Measurements from ENCODE around the gene SSBP1. TPM values are rescaled to one million over a fixed set of nuclear protein-coding genes. Genes with fewer than 3 reads are reported as not detected.
"Not testable (repeated sequence)": the region's sequence is repeated elsewhere in the genome, so short reads cannot be mapped to it uniquely, and the experiment has no call there.

The SSBP1 gene
- total RNA-seq, 1 donor from 2014 or later: 89.1 TPM

DNA sequence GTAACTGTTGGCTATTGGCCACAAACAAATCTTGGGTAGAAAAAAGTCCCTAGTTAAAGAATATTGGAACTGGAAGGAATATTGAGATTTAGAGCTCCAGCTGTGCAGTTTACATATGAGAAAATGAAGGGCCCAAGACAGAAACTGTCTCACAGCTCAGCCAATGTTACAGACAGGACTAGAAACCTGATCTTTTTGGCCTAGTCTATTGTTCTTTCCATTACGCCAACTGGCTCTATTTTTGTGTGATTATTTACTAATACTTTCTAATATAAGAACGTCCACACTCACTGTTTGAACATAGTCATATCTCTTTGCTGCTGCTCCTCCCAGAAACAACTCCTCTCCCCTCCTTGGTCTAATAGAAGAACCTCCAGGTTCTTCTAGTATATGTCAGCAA, 28.8 kb upstream of the SSBP1 start:
- DNase-seq (ENCODE audit: low spot score): no peak

- no peak for DNase-seq (ENCODE audit: low spot score)
Observed at GRCh38 chr7:141709749-141710148, 28.4 kb upstream of the SSBP1 start.

DNA sequence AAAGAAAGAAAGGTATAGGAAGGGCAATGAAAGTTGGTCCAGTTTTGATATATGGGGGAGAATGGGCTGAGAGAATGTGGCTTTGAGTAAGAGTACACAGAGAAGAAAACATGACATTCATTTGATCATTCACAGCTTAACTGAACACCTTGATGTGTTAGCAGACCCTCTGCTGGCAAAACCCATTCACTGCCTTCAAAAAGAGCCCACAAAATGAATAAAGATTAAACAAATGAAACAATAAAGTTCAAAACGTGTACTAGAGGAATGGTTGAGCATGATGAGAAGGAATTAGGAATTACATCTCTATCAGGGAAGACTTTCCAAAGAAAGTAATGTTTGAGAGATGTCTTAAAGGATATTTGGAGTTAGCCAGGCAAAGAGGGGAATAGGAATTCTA, 27.9 kb upstream of the SSBP1 start:
- DNase-seq (ENCODE audit: low spot score): no peak

- DNase-seq (ENCODE audit: low spot score): no peak
Observed at GRCh38 chr7:141712603-141713255, 25.4 kb upstream of the SSBP1 start.

DNA sequence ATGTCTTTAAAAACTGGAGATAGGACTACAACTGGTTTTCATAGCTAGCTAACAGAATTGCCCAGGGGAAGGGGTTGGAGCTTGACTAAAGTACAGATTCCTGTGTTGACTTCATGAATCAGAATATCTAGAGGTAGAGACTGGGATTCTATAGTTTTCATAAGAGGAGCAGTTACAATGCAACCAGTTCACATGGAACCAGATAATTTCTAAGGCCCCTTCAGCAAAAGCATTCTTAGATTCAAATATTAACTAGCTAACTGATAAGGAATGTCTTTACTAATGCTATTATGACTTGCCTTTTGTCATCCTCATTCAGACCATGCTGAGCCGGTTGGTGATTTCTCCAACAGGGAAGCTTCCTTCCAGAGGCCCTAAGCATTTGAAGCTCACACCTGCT, 24.3 kb upstream of the SSBP1 start:
- DNase-seq (ENCODE audit: low spot score): no peak

DNA sequence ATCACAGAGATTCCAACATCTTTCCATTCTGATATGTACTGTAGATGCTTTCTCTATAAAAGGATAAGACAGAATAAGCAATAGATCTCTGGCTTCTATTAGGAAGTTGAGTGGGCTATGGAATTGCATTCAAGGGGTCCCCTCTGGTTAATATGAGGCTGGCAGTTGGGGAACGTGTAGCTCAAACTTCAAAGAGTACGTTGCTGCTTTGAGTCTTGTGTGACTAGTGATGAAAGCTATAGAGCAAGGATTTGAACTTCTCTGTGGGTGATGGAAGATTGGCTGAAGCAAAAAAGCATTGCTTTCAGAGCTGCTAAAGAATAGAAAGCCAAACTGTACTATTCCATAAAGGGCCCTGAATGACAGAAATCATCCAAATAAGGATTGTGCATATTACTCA, 23.6 kb upstream of the SSBP1 start:
- DNase-seq (ENCODE audit: low spot score): no peak

DNA sequence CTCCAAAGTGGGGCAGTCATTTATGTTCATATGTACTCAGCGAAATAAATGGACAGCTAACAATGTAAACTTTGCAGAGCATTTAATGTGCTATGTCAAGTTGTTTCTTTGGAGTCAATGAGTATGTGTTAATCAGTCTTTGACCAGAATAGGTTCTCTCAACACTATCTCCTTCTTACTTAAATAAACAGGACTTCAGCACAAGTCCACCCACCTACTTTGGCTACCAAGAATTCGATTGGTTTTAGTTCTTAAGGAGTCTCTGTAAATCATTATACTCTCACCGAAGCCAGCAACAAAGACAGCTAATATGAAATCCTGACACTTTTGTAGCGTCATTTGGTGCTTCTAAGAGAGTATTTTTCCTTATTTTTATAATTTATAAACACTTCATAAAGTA, 23.1 kb upstream of the SSBP1 start:
- DNase-seq (ENCODE audit: low spot score): no peak

- DNase-seq (ENCODE audit: low spot score): no peak
Observed at GRCh38 chr7:141715794-141716689, 22.1 kb upstream of the SSBP1 start.

- no peak for DNase-seq (ENCODE audit: low spot score)
Observed at GRCh38 chr7:141717450-141717849, 20.7 kb upstream of the SSBP1 start.

GRCh38 chr7:141722529-141722928, 15.6 kb upstream of the SSBP1 start:
- DNase-seq (ENCODE audit: low spot score): no peak

DNA sequence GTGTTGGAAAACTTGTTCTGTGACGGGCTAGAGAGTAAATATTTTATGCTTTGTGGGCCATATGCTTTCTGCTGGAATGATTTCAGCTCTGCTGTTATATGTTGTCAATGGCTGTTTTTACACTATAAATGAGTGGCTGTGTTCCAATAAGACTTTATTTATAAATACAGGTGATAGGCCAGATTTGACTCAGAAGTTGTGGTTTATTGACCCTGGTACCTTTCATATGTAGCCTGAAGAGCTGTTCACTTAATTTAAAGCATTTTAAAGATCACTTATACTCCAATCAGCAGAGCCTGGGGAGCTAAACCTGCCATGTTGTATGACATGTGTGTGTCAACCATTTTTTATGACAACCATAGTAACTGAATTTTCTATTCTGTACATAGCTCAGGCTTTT, 9.1 kb upstream of the SSBP1 start:
- no peak for DNase-seq (ENCODE audit: low spot score)

DNA sequence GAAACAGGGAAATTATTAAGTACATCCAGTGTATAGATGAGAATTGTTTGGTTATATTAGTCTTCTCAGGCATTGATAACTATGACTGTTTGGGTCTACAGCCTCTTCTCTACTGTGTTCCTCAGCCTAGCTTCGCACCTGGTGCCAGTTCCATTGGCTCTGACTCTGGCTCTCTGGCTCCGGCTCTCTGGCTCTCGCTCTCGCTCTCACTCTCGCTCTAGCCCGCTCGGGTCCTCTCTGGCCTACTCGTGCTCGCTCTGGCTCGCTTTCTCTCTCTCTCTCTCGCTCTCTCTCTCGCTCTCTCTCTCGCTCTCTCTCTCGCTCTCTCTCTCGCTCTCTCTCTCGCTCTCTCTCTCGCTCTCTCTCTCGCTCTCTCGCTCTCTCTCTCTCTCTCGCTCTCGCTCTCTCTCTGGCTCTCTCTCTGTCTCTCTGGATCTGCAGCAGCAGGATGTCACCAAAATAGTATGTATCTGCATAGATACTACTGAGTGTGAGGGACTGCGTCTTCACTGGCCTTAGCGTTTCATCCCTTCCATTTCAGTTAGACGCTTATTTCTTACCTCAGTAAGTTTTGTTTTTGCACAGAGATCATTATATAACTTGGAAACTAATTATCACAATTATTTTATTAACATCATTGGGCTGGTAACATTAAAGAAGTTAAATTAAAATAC, 6.5 kb upstream of the SSBP1 start:
- no peak for DNase-seq (ENCODE audit: low spot score)

DNA sequence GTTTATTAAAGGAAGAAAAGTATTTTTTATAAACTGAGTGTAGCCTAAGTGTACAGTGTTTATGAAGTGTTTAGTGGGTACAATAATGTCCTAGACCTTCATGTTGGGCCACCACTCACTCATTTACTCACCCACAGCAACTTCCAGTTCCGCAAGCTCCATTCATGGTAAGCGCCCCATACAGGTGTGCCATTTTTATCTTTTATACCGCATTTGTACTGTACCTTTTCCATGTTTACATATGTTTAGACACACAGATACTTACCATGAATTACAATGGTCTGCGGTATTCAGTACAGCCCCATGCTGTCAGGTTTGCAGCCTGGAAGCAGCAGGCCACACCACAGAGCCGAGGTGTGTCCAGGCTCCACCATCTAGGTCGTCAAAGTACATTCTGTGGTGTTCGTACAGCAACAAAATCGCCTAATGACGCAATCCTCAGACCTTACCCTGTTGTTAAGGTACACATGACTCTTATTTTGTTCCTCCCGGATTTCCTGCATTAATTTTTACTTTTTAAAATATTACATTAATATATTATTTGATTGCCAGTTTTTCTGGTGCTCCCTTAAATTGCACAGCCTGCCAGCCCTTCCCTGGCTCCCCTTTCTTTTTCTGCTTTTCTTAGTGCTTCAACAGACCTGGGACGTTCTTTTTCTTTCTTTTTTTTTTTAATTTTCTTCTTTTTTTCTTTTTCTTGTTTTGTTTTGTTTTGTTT, 881 bp upstream of the SSBP1 start:
- DNase-seq (ENCODE audit: low spot score): no peak

- DNase-seq (ENCODE audit: low spot score): no peak
Observed at GRCh38 chr7:141738592-141739013, 445 bp downstream of the SSBP1 start.

GRCh38 chr7:141739250-141739649, 1.1 kb downstream of the SSBP1 start:
- DNase-seq (ENCODE audit: low spot score): no peak

DNA sequence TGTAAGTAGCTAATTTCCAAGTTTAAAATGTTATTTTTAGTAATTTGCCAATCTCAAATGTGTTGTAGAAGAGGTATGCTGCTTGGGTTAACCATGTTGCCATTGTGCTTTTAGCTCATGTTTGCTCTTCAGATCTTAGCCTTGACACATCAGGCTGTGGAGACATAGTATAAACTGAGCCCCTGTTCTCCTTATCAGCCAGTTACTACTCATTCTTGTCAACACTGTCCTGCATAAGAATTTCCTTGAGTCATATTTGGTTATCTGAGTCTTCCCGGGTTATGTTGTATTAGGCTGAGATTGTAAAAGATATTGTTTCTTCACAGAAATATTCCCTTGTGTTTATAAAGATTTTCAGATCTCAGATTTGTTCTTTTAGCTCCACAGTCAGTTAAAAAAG, 4.1 kb downstream of the SSBP1 start:
- DNase-seq (ENCODE audit: low spot score): no peak

GRCh38 chr7:141744131-141744530, 6.0 kb downstream of the SSBP1 start:
- no peak for DNase-seq (ENCODE audit: low spot score)

GRCh38 chr7:141748396-141748795, 10.2 kb downstream of the SSBP1 start:
- no peak for DNase-seq (ENCODE audit: low spot score)

DNA sequence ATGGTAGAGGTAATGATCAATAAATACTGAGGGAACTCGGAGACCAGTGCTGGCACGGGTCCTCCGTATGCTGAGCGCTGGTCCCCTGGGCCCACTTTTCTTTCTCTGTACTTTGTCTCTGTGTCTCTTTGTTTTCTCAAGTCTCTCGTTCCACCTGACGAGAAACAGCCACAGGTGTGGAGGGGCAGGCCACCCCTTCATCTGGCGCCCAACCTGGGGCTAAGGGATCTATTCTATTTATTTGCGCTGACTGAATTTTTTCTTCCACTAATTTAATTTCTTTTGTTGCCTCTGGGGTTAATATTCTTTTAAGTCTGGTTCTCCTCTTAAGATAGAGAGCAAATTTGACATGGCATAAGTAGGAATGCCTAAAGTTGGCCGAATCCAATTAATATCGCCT, 13.7 kb downstream of the SSBP1 start:
- not testable (repeated sequence) for DNase-seq (ENCODE audit: low spot score)

DNA sequence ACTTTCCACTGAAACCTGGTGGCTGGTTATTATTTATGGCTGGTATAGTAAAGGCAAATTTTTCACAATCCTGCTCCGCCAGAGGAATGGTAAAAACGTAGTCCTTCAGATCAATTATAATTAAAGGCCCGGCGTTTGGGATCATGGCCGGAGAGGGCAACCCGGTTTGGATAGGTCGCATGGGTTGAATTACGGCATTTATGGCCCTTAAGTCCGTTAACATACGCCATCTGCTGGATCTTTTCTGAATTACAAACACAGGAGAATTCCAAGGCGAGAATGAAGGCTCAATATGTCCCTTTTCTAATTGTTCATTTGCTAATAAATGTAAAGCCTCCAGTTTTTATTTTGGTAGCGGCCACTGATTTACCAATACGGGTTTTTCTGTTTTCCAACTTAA, 14.5 kb downstream of the SSBP1 start:
- no peak for DNase-seq (ENCODE audit: low spot score)

GRCh38 chr7:141754939-141755338, 16.8 kb downstream of the SSBP1 start:
- no peak for DNase-seq (ENCODE audit: low spot score)

DNA sequence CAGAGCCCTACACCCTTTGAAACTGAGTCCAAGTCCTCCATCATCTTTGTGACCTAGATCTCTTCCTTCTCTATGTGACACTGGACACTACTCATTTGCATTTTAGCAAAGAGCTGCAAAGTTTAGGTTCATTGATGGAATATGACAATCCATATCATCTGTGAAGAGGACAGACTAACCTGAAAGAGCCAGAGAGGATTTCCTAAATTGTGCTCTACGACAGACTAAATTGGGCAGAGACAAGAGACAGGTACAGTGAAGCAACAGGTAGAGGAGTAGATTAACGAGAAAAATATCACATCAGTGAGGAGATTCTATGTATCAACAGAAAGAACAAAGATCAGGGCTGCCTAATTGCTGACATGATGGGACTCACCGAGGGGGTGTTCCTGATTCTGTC, 25.6 kb downstream of the SSBP1 start, which contains the start of gene TAS2R3:
Gene TAS2R3 (plus strand): TSS at position 301 of the 400 bp plus-strand sequence. CDS start 62 bp downstream, at position 363.
- DNase-seq (ENCODE audit: low spot score): no peak

Data from umbilical cord (tissue), 2 donors.